NCI-H510A (cell line): ENCODE results near the gene ALPP.
"Not testable (repeated sequence)": the region's sequence is repeated elsewhere in the genome, so short reads cannot be mapped to it uniquely, and the experiment has no call there.

Source experiments
- DNase-seq: peaks from one replicate; lab custom pipeline; 2025; lab: John Stamatoyannopoulos, UW

ALPP gene

DNA sequence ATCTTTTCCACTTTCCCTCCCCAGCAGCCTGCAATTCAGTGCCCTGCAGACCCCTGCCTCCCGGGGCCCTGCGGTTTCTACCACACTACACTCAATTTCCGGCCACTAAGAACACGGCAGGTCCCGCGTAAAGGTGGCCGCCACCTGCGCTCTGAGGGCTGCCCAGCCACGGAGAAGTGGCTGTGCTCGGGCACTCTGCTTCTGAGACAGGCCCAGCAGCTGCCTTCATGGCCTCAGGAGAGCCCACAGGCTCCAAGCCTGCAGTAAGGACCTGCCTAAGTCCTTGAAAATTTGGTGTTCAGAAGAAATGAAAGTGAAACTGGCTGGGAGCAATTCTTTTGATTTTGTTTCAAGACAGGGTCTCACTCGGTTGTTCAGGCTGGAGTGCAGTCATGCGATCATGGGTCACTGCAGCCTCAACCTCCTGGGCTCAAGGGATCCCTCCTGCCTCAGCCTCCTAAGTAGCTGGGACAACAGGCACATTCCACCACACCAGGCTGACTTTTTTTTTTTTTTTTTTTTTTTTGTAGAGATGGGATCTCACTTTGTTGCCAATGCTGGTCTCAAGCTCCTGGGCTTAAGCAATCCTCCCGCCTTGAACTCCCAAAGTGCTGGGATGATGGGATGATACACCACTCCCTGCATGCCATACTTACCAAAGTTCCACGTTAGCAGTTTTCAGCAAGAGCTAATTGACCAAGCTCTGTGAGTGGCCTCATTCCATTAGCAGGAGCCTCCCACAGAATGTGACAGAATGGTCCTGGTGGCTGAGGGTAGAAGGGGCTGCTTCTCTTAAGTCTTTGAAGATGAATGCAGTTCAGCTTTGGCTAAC, 14.6 kb upstream of the ALPP start:
- DNase-seq = no peak

DNA sequence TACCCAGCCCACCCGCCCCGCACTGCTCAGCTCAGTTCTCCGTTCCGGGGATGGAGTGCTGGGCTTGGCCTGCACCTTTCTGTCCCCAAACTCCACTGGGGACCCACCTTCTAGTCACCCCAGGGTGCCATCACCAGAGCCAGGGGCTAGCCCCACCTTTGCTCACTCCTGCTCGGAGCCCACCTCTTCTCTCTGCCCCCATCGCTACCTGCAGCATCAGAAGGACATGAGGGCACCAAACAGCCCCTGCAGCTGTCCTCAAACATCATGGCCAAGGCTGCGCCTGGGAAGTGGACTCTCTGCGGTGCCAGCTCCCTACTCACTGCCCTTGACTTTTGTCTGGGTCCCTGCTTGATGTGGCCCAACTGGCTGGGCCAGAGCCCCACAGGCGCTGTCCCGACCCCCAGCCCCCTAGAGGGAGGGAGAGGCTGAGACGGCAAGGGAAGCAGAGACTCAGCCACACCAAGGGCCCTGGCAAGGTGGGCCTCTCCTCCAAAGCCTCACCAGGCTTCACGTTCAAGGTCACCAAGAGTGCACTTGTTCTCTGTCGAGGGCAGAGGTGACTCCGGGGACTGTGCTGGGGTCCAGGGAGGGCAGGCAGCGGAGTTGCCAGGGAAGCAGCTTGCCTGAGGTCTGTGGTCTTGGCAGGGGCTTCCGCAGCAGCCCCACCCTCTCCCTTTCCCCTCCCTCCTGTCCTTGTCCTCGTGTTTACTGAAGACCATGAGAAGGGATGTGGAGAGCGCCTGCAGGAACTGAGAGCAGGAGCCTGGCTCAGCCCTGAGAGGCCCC, 13.6 kb upstream of the ALPP start:
- DNase-seq = not testable (repeated sequence)

DNA sequence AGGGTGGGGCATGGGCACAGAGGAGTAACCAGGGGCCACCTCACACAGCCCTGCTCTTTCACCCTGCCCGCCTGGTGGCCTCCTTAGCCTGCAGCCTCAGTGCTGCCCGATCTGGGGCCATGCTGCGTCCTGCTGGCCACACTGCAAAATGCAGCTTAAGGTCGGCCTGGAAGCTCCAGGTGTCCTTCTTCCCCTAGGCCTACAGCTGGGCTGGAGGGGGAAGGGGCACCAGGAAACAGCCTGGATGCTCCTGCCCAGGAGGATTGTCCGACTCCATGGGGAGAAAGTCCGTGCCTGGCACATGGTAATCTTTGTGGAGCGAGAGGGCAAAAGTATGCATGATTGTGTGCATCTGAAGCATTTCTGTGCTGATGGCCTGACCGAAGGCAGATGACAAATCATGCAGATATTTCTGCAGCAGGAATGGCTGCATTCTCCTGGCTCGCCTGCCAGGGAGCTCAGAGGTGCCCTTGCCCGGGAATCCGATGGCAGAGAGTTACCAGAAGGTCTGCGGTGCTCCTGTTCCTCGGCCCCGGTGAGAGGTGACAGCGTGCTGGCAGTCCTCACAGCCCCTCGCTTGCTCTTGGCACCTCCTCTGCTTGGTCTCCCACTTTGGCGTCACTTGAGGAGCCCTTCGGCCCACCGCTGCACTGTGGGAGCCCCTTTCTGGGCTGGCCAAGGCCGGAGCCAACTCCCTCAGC, 12.8 kb upstream of the ALPP start:
- DNase-seq = peak; percentile 69

DNA sequence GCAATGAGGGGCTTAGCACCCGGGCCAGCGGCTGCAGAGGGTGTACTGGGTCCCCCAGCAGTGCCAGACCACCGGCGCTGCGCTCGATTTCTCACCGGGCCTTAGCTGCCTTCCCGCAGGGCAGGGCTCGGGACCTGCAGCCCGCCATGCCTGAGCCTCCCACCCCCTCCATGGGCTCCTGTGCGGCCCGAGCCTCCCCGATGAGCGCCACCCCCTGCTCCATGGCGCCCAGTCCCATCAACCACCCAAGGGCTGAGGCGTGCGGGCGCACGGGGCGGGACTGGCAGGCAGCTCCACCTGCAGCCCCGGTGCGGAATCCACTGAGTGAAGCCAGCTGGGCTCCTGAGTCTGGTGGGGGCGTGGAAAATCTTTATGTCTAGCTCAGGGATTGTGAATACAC, 12.1 kb upstream of the ALPP start:
- DNase-seq = not testable (repeated sequence)

DNA sequence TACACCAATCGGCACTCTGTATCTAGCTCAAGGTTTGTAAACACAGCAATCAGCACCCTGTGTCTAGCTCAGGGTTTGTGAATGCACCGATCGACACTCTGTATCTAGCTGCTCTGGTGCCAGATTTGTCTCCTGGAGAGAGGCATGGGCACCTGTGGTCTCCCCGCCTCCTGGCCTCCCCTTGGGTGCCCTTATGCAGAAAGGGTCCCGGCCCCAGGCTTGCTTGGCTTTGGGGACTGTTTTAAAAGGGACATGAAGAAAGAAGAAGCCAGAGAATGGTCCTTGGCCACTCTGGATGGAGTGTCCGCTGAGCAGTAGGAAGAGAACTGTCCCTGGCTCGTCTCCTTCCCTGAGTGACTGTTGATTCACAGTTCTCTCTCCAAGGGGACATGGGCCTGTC, 11.5 kb upstream of the ALPP start:
- no peak for DNase-seq

DNA sequence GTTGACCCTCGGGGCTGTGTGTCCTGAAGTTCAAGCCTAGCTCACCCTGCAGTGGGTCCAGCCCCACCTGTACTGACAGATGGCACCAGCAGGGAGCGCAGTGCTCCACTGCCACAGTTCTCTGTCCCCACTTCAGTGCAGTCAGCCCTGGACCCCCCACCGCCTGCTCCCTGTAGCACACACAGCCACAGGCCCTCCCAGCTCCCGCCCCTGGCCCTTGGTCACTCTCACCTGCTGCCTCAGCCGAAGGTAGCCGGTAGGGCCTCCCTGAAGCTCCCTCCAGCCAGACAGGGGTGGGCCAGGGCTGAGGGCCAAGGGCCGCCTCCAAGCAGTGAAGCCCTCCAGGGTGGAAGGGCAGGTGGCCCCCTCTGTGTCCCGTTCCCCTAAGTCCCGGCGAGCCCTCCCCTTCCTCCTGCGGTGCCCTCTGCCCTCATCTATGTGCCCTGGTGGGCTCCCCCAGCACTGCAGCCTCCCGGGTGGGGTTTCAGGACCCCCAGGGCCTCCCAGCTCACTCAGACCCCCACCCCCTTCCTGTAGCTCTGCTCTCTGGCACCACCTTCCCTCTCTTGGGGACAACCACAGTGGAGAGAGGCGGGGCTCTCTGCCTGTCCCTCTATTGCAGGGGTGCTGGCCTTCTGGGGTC, 10.8 kb upstream of the ALPP start:
- no peak for DNase-seq

DNA sequence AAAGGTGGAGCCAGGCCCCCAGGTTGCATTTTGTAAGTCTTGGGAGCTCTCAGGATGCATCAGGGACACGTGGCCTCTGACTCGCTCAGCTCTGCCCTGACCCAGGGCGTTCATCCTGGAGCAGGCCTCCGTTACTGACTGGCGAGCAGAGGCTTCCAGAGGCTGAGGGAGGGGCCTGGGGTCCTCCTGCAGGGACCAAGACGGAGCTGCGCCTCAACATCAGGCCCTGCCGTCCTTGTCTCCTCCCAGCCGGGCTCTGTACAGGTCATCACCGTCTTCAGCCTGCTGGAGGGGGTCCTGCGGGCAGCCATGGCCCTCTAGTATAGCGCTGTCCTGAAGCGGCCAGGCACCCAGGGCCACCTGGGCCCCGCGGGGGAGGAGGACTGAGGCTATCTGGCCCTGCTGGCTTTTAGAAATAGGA, 10.2 kb upstream of the ALPP start:
- no peak for DNase-seq

DNA sequence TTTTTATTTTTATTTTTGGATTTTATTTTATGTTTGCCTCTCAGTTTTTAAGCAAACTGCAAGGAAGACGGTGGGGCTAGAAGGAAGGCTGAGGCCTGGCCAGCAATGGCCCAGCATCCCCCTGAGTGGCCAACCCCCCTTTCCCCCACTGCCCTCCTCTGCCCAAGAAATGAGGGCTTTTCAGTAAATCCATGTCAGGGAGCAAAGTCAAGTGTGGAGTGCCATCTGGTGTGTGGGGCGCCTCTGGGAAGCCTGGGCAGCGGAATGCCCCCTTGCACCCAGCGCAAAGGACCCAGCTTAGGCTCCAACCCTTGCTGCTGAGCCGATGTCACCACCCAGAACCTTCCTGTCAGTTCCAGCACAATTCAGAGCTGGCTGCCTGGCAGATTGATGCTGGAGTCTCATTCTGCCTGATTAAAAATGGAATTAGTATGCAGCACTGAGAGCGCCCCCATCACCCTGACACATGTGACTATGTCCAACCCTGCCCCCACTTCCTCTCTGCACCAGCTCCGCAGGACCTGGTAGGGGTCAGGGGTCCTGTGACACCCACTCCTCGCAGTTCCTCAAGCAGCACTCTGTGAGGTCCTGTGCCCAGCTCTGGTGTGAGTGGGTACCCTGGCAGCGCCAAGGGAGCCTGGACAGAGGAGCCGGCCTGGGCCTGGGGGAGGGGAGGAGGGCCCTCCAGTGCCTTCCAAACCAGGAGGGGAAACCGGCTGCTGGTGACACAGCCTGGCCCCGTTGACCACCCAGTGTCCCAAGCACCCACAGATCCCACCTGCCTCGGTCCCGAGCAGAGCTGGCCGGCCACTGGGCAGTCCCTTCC, 9.2 kb upstream of the ALPP start:
- DNase-seq = no peak

DNA sequence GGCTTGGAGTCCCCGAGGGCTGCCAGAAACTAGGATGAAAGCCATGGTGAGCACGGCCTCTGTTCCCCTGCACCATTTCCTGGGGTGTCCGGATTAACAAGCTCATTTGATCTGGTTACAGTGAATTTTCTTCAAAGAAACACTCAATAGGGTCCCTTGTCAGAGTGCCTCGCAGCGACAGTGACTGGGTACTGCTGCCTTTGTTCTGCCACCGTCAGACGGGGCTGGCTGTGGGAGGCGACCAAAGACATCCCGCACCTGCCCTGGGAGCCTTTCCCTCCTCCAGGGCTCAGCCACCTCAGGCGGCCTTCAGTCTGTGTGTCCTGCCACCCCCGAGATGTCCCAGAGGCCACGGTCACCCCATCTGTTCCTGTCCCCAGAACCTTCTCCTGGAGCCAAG, 8.5 kb upstream of the ALPP start:
- DNase-seq = not testable (repeated sequence)

DNA sequence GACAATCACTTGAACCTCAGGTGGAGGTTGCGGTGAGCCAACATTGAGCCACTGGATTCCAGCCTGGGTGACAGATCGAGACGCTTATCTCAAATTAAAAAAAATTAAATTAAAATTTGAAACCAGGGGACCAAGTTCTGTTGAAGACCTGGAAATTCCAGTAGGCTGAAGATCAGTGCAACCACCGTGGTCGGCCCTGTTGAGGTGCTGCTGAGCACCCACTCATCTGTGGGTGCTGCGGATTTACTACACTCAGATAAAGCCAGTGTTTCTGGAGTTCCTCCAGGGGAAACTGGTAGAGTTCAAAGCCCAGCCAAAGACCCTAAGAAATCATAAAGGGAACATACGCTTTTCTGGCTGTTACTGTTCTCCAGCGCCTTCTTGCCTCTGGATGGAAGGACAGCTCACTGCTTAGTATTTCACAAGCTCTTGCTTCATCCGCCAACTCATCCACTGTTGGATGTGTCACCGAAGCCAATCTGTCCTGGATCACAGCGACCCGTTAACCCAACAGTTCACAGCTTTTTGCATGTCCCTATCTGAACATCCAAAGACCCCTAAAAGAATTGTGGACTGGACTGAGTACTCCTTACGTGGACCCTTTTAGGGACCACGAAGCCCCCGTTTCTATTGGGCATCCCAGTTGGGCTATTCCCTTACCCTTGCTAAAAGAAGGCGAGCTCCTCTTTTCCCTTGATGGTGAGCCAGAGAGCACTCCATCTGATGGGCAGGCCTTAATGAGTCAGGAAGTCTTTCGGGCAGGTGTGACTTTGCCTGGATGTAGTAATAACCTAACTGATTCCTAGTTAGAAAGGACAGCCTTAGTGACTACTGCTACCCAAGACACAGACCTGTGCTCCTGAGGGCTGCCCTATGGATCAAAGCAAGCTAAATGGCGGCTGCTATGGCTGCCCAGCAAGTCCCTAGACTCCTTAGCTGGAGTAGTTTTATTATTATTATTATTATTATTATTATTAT, 6.0 kb upstream of the ALPP start:
- DNase-seq = peak; percentile 74

DNA sequence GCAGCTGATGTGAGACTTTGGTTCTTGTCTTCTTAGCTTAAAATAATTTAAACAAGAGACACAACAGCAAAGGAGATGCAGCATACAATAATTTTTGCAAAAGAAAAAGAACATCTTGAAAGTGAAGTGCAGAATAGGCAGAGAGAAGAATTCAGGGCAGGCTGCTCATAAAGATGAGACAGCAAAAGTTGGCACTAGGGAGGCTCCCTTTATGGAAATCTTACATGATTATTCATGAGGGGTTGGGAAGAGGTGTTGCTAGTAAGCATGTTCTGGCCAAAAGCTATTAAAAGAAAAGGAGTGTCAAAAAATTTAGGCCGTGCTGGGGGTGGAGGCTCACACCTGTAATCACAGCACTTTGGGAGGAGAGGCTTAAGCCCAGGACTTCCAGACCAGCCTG, 4.2 kb upstream of the ALPP start:
- no peak for DNase-seq

DNA sequence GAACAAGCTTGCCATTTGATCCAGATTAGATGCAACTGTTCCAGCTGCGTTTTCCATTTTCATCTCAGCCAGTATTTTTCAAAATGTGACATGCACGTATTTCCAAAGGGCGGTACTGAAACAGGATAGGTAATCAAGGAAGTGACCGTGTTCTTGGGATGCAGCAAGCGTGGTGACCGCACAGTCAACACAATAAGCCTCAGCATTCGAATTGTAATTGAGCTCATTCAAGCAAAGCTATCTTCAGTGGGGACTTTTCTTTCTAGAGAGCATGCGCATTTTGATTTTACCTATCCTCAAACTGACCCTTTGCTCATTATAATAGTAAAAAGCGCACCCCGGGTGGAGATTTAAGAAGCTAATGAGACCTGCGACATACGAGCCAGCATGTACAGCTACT, 3.4 kb upstream of the ALPP start:
- no peak for DNase-seq

DNA sequence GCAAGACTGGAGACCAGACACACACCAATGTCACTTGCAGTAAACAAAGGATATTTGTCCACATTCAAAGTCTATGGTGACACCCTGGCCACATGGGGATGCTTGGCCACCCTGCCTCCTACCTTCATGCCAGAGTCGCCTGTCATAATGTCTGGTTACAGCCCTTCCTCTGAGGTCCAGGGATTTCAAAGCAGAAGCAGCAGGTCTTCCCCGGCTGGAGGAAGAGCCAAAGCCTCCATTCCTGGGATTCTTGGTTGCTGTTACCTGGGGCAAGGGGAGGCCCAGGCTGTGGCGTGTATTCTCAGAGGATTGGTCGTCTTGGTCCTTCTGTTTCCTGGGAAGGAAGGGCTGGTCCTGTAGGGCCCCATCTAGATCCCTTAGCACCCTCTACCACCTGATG, 2.3 kb upstream of the ALPP start:
- DNase-seq = no peak

DNA sequence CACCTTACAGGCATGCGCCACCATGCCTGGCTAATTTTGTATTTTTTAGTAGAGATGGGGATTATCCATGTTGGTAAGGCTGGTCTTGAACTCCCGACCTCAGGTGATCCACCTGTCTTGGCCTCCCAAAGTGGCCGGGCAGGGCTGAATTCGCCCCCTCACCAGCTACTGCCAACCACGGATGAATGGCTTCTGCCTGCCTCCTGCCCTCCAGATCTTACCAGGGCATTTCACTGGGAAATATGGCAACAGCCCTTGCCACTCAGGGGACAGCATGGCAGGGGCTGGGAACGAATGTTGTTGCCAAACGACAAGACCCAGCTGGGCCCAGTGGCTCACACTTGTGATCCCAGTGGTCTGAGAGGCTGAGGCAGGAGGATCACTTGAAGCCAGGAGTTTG, 1.8 kb upstream of the ALPP start:
- DNase-seq = no peak

DNA sequence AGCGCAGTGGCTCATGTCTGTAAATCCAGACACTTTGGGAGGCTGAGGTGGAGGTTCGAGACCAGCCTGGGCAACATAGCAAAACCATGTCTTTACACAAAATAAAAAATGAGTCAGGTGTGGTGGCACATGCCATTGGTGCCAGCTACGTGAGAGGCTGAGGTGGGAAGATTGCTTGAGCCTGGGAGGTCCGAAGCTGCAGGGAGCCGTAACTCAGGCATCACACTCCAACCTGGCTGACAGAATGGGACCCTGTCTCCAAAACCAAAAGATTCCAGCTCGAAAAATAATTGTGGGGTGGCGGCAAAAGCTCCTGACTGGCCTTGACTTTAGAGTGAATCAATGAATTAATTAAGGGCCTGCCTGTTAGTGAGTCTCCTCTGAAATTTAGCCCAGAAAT, 1.2 kb upstream of the ALPP start:
- no peak for DNase-seq

DNA sequence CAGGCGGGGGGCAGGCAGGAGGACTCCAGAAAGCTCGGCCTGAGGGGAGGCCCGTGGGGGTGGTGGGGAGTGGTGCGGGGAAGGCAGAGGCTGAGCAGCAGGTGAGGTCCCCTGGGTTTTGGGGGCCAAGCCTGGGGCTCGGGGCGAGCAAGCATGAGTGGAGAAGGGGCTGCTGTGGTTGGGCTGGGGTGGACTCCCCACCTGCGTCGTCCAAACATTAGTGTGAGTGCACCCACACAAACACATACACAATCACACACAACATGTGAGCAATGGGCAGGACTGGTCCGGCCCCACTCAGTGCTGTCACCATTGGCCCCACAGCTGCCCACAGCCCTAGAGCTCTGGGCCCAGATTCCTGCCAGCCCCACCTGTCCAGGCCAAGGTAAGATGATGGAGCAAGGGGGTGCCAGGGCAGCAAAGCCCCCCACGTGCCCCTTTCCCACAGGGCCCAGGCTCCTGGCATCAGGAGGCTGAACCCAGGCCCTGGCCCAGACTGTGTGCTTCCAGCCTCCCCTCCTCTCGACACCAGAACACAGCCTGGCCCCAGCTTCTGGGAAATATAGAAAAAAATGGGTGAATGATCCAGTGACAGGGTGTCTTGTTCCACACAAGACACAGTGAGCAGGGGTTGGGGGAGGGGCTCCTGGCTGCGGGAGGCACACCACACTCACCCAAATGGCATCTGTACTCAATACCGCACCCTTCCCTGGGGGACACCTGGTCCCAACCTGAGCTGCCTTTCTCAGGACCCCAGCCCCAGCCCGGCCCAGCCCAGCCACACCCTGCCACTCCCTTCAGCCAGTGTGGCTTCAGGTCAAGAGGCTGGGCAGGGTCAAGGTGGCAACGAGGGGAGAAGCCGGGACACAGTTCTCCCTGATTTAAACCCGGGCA, 463 bp upstream of the ALPP start:
- no peak for DNase-seq

DNA sequence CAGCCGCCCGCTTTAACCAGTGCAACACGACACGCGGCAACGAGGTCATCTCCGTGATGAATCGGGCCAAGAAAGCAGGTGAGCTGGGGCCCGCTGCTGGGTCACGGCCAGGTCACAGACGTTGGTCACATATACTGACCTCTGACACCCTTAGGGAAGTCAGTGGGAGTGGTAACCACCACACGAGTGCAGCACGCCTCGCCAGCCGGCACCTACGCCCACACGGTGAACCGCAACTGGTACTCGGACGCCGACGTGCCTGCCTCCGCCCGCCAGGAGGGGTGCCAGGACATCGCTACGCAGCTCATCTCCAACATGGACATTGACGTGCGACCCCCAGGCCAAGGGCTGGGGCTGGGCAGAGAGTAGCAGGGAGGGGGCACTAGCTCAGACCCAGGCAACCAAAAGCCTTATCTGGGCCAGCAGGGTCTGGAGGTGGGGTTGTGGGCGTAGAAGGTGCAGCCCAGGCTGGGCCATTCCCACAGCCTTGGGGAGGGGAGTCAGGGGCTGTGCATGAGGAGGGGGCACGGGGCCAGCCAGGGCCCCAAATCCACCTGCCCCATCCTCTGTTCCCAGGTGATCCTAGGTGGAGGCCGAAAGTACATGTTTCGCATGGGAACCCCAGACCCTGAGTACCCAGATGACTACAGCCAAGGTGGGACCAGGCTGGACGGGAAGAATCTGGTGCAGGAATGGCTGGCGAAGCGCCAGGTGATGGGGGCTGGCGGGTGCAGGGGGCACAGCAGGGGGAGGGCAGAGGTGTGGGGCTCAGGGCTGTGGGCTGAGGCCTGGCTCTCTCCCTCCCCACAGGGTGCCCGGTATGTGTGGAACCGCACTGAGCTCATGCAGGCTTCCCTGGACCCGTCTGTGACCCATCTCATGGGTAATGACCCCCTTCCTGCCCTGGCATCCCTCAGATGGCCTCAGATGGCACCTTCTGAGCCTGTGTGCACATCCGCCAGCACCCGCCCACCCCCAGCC, 1.3 kb downstream of the ALPP start:
- not testable (repeated sequence) for DNase-seq
